ENCODE results near the gene DNM1.
A peak's percentile ranks its signal among the peaks of the same experiment; 100 is the strongest.
"Not testable (repeated sequence)": the region's sequence is repeated elsewhere in the genome, so short reads cannot be mapped to it uniquely, and the experiment has no call there.

Gene DNM1

GRCh38 chr9:128178806-128179431, 24.3 kb upstream of the DNM1 start:
- no peak for DNase-seq

GRCh38 chr9:128180001-128180400, 23.2 kb upstream of the DNM1 start:
- DNase-seq: no peak

- no peak for DNase-seq
These were observed 22.7 kb upstream of the DNM1 start for GRCh38 chr9:128180447-128180846.

GRCh38 chr9:128181480-128181879, 21.7 kb upstream of the DNM1 start:
- DNase-seq: not testable (repeated sequence)

- no peak for DNase-seq
These were observed 20.1 kb upstream of the DNM1 start for GRCh38 chr9:128182893-128183588.

- DNase-seq: no peak
These were observed 16.9 kb upstream of the DNM1 start for GRCh38 chr9:128185979-128186965.

GRCh38 chr9:128187361-128187760, 15.8 kb upstream of the DNM1 start:
- DNase-seq: no peak

- no peak for DNase-seq
These were observed 15.0 kb upstream of the DNM1 start for GRCh38 chr9:128188209-128188608.

GRCh38 chr9:128190013-128190412, 13.2 kb upstream of the DNM1 start:
- DNase-seq: no peak

- no peak for DNase-seq
These were observed 12.4 kb upstream of the DNM1 start for GRCh38 chr9:128190516-128191405.

GRCh38 chr9:128191406-128192046, 11.7 kb upstream of the DNM1 start, which contains the start of gene CIZ1:
TSS of gene CIZ1 (minus strand) at chr9:128191572. CDS start at chr9:128190857, 715 bp downstream.
- DNase-seq: peak; percentile 78

GRCh38 chr9:128192601-128193371, 10.4 kb upstream of the DNM1 start:
- no peak for DNase-seq

GRCh38 chr9:128193469-128194096, 9.6 kb upstream of the DNM1 start:
- DNase-seq: no peak

GRCh38 chr9:128201441-128202369, 1.5 kb upstream of the DNM1 start:
- no peak for DNase-seq

- no peak for DNase-seq
These were observed 543 bp upstream of the DNM1 start for GRCh38 chr9:128202648-128203023.

- no peak for DNase-seq
These were observed 750 bp downstream of the DNM1 start for GRCh38 chr9:128203707-128204551.

GRCh38 chr9:128204858-128205257, 1.7 kb downstream of the DNM1 start:
- DNase-seq: no peak

GRCh38 chr9:128205296-128205944, 2.2 kb downstream of the DNM1 start:
- no peak for DNase-seq
